IPS DF 4.7 (cell line): ENCODE measurements around the gene EPHA8.

Experiments used
- DNase-seq: peaks from one replicate; pipeline ENCODE4 v3.0.0-alpha.2; 2013; ENCODE audit warnings: low spot score; ENCODE audit errors: extremely low read depth

Gene EPHA8

DNA sequence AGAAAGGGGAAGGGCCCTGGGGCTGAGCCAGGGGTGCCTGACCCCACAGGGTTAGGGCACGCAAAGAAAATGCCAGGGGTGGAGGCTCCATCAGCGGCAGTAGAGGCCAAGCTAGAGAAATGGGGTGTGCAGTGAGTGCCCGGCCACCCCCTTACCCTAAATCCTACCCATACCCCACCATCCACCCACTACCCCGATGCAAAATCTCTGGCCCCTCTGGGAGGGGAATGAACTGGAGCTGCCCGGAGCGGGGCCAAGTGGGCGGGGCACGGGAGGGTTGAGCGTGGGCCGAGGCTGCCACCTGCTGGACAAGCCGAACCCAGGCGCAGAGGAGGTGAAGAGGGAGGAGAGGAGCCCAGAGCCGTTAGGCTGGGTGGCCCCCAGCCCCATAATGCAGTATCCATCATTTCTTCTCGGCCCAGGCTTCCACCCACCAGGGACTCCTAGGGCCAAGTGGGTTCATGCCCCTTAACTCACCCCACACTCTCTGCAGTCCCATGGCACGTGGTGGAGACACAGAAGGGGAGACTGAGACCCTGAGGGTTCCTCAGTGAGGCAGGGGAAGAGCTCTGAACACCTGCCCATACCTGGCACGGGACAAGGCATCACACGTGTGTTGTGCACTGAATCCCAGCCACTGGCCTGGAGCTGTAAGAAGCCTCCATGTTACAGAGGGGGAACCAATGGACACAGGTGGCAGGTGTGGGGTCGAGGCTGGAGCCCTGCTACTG is 78.8 kb downstream of the EPHA8 start:
- no peak for DNase-seq

- no peak for DNase-seq
Measured at GRCh38 chr1:22643381-22643780, 80.1 kb downstream of the EPHA8 start, which contains the start of gene C1QC. C1QC (plus strand) TSS chr1:22643633; CDS start chr1:22644024, 391 bp downstream.

DNA sequence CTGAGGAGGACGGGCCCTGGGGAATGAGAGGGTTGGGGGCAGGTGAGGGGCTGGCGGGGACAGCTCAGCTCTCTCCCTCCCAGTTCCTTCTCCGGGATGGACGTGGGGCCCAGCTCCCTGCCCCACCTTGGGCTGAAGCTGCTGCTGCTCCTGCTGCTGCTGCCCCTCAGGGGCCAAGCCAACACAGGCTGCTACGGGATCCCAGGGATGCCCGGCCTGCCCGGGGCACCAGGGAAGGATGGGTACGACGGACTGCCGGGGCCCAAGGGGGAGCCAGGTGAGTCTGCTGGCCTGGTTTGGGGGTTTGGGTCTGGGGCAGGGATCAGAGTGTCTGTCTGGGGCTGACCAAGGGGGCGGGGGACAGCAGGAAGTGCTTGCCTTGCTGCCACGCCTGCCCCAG is 80.6 kb downstream of the EPHA8 start:
- DNase-seq: no peak

- no peak for DNase-seq
Measured at GRCh38 chr1:22645931-22646330, 82.6 kb downstream of the EPHA8 start.

GRCh38 chr1:22646384-22646783 is 83.1 kb downstream of the EPHA8 start:
- DNase-seq: no peak

DNA sequence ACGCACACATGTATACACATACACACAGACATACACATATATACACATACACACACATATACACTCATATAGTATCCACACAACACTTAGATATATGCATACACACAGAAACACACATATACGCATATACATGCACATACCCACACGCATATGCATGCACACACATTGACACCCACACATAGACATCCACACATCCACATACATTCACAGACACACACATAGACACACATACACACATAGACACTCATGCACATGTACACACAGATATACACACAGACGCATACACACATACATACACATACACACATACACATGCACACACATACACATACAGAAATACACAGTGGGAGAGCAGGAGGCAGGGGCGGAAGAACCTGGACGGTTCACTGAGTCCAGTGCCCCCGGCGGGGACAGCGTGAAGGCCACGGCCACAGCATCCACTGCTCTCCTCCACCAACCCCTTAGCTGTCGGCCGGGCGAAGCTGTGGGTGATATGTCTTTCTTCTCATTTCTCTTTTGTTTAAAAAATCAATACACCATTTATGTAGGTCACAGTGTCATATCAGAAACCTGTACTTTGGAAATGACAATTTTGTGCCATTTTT is 86.9 kb downstream of the EPHA8 start:
- DNase-seq: no peak

DNA sequence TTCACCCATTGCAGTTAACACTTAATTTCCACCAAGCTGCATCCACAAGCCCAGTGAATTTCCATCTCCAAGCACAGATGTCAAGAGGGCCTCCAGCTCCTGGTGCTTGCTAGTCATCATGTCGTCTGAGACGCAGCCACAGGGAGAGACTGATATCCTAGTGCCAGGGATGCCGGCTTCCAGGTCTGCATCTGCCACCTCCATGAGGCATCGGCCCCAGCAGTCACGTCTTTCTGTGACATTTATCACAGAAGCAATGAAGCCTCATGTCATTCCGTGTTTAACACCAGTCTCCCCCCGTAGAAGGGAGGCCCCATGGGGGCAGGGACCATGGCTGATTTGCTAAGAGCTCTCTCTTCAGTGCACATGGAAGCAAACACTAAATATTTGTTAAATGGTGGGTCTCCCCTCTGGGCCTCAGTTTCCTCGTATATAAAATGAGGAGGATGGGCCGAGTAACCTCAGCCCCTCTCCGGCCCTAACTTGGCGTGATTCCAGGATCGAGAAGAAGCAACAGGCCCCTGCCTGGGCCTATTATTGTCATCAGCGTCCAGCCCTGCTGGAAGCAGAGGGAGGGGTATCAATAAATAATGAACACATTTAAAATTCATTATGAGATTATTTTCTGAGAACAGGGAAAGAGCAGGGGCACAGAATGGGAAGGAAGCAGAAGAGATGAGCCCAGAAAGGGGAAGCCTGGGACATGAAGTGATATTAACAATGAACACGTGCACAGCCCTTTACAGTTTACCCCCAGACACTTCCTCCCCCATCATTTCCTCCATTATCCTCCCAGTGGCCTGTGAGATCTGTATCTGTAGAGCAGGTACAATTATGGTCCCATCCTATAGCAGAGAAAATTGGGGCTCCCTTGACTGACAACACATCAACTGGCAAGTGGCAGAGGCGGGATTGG is 88.9 kb downstream of the EPHA8 start:
- no peak for DNase-seq

GRCh38 chr1:22652881-22653316 is 89.6 kb downstream of the EPHA8 start, which contains the start of gene C1QB:
C1QB (plus strand) TSS chr1:22653236; CDS start chr1:22659463, 6,227 bp downstream.
- DNase-seq: no peak
